ENCODE results near the gene HS1BP3. TPM values are rescaled to one million over a fixed set of nuclear protein-coding genes. Genes with fewer than 3 reads are reported as not detected.
A peak's percentile ranks its signal among the peaks of the same experiment; 100 is the strongest.

The HS1BP3 gene
- total RNA-seq, 1 donor from 2014 or later = 21.0 TPM

GRCh38 chr2:20604951-20605381, 45.9 kb downstream of the HS1BP3 start:
- Histone ChIP-seq H3K27me3 (ENCODE audit: insufficient read depth, low read length) (no peaks in the 10 kb centered on the region), H4K20me1 (ENCODE audit: insufficient read depth, low read length) (no peaks in the 10 kb centered on the region), H3K4me2 (ENCODE audit: low read length) (no peak overlapping the region), H3K27ac (ENCODE audit: low read depth, low read length) (no peak overlapping the region), H3K4me3 (ENCODE audit: insufficient read depth, low read depth, low read length) (no peak overlapping the region), H3K4me1 (ENCODE audit: insufficient read depth, low read length) (peaks cover 20% of the 10 kb centered on the region), H3K9me3 (ENCODE audit: insufficient read depth, low read depth, low read length) (no peaks in the 10 kb centered on the region), H3K9ac (ENCODE audit: low read length) (no peak overlapping the region), H3K36me3 (ENCODE audit: insufficient read depth, low read length) (no peaks in the 10 kb centered on the region), H2AFZ (ENCODE audit: low read depth, low read length) (no peak overlapping the region), H3K79me2 (ENCODE audit: insufficient read depth, low read length) (no peaks in the 10 kb centered on the region)
- Mint-ChIP-seq H3K27ac (ENCODE audit: unreplicated experiment) (peak overlapping the region; percentile 70), H3K4me1 (ENCODE audit: low read depth, unreplicated experiment) (peaks cover 5% of the 10 kb centered on the region), H3K27me3 (ENCODE audit: low read depth, unreplicated experiment) (no peaks in the 10 kb centered on the region), H3K9me3 (ENCODE audit: unreplicated experiment) (peaks cover 9% of the 10 kb centered on the region), H3K36me3 (ENCODE audit: low read depth, unreplicated experiment) (peaks cover 2% of the 10 kb centered on the region), H3K4me3 (ENCODE audit: unreplicated experiment) (no peak overlapping the region)
- DNase-seq (ENCODE audit: low read depth) (peak; percentile 92), FAIRE-seq (no peak)
- TF ChIP-seq, protein P1, sequence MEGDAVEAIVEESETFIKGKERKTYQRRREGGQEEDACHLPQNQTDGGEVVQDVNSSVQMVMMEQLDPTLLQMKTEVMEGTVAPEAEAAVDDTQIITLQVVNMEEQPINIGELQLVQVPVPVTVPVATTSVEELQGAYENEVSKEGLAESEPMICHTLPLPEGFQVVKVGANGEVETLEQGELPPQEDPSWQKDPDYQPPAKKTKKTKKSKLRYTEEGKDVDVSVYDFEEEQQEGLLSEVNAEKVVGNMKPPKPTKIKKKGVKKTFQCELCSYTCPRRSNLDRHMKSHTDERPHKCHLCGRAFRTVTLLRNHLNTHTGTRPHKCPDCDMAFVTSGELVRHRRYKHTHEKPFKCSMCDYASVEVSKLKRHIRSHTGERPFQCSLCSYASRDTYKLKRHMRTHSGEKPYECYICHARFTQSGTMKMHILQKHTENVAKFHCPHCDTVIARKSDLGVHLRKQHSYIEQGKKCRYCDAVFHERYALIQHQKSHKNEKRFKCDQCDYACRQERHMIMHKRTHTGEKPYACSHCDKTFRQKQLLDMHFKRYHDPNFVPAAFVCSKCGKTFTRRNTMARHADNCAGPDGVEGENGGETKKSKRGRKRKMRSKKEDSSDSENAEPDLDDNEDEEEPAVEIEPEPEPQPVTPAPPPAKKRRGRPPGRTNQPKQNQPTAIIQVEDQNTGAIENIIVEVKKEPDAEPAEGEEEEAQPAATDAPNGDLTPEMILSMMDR (IDR thresholded peaks at IDR 0.05; ENCODE audit: insufficient read depth, low read depth, low read length) = no peak
- no peak for TF ChIP-seq EZH2 (IDR thresholded peaks at IDR 0.05; ENCODE audit: insufficient read depth, low read length)

DNA sequence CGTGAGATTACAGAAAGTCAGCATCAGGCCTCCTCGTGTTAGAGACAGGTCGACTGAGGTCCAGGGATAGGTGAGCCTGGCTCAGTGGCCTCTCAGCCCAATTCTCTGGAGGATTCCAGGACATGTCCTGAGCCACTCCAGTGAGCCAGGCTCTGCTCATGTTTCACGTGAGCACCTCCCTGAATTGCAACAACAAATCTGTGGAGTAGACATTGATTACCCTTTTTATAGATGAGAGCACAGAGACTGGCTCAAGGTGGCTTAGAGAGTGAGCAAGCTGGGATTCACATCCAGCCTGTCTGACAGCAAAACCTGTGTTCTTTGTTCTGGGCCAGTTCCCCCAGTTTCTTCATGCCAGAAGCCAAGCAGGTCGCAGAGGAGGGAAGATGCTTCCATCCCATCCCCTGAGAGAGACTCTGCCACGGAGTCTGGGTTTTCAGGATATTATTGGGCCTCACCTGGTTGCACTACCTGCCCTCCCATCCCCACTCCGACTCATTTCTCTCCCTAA, 46.4 kb downstream of the HS1BP3 start:
- DNase-seq (ENCODE audit: low read depth) (no peak), FAIRE-seq (no peak)
- no peaks in the 10 kb centered on the region for H3K79me2 ChIP-seq (ENCODE audit: insufficient read depth, low read length)
- Mint-ChIP-seq H3K27ac (ENCODE audit: unreplicated experiment) (peak overlapping the region; percentile 70), H3K36me3 (ENCODE audit: low read depth, unreplicated experiment) (peaks cover 2% of the 10 kb centered on the region), H3K4me1 (ENCODE audit: low read depth, unreplicated experiment) (peaks cover 4% of the 10 kb centered on the region), H3K4me3 (ENCODE audit: unreplicated experiment) (no peak overlapping the region), H3K9me3 (ENCODE audit: unreplicated experiment) (peaks cover 9% of the 10 kb centered on the region), H3K27me3 (ENCODE audit: low read depth, unreplicated experiment) (no peaks in the 10 kb centered on the region)
- H3K9me3 ChIP-seq (ENCODE audit: insufficient read depth, low read depth, low read length) = no peaks in the 10 kb centered on the region
- no peak overlapping the region for H3K4me3 ChIP-seq (ENCODE audit: insufficient read depth, low read depth, low read length)
- no peak overlapping the region for H2AFZ ChIP-seq (ENCODE audit: low read depth, low read length)
- no peak overlapping the region for H3K27ac ChIP-seq (ENCODE audit: low read depth, low read length)
- H3K27me3 ChIP-seq (ENCODE audit: insufficient read depth, low read length) = no peaks in the 10 kb centered on the region
- TF ChIP-seq, protein P1 (IDR thresholded peaks at IDR 0.05; ENCODE audit: insufficient read depth, low read depth, low read length) = no peak
- TF ChIP-seq EZH2 (IDR thresholded peaks at IDR 0.05; ENCODE audit: insufficient read depth, low read length) = no peak
- no peaks in the 10 kb centered on the region for H4K20me1 ChIP-seq (ENCODE audit: insufficient read depth, low read length)
- peaks cover 16% of the 10 kb centered on the region for H3K4me1 ChIP-seq (ENCODE audit: insufficient read depth, low read length)
- no peaks in the 10 kb centered on the region for H3K36me3 ChIP-seq (ENCODE audit: insufficient read depth, low read length)
- no peak overlapping the region for H3K9ac ChIP-seq (ENCODE audit: low read length)
- no peak overlapping the region for H3K4me2 ChIP-seq (ENCODE audit: low read length)

GRCh38 chr2:20603791-20604190, 47.1 kb downstream of the HS1BP3 start:
- Histone ChIP-seq H3K4me1 (ENCODE audit: insufficient read depth, low read length) (peaks cover 10% of the 10 kb centered on the region), H3K4me2 (ENCODE audit: low read length) (no peak overlapping the region), H3K9me3 (ENCODE audit: insufficient read depth, low read depth, low read length) (no peaks in the 10 kb centered on the region), H3K36me3 (ENCODE audit: insufficient read depth, low read length) (no peaks in the 10 kb centered on the region), H3K27ac (ENCODE audit: low read depth, low read length) (no peak overlapping the region), H3K79me2 (ENCODE audit: insufficient read depth, low read length) (no peaks in the 10 kb centered on the region), H2AFZ (ENCODE audit: low read depth, low read length) (no peak overlapping the region), H4K20me1 (ENCODE audit: insufficient read depth, low read length) (no peaks in the 10 kb centered on the region), H3K9ac (ENCODE audit: low read length) (no peak overlapping the region), H3K27me3 (ENCODE audit: insufficient read depth, low read length) (no peaks in the 10 kb centered on the region), H3K4me3 (ENCODE audit: insufficient read depth, low read depth, low read length) (no peak overlapping the region)
- no peaks in the 10 kb centered on the region for H3K4me1 Mint-ChIP-seq (ENCODE audit: low read depth, unreplicated experiment)
- no peak overlapping the region for H3K27ac Mint-ChIP-seq (ENCODE audit: unreplicated experiment)
- DNase-seq (ENCODE audit: low read depth) (no peak), FAIRE-seq (no peak)
- TF ChIP-seq, protein P1 (IDR thresholded peaks at IDR 0.05; ENCODE audit: insufficient read depth, low read depth, low read length) = no peak
- no peak for TF ChIP-seq EZH2 (IDR thresholded peaks at IDR 0.05; ENCODE audit: insufficient read depth, low read length)
- H3K27me3 Mint-ChIP-seq (ENCODE audit: low read depth, unreplicated experiment) = no peaks in the 10 kb centered on the region
- peaks cover 2% of the 10 kb centered on the region for H3K36me3 Mint-ChIP-seq (ENCODE audit: low read depth, unreplicated experiment)
- no peak overlapping the region for H3K4me3 Mint-ChIP-seq (ENCODE audit: unreplicated experiment)
- peaks cover 9% of the 10 kb centered on the region for H3K9me3 Mint-ChIP-seq (ENCODE audit: unreplicated experiment)

Data from astrocyte (in vitro differentiated cells and primary cell).